Stimulated activated CD8-positive, alpha-beta memory T cell treated with anti-CD3 and anti-CD28 coated beads, Interleukin-12 subunit alpha, Interleukin-12 subunit beta, amount 100 ng/mL, for 4 hours (primary cell): ENCODE measurements around the gene SLC9A9.
"Not testable (repeated sequence)": the region's sequence is repeated elsewhere in the genome, so short reads cannot be mapped to it uniquely, and the experiment has no call there.

Experiments
- DNase-seq: peaks from one replicate; pipeline ENCODE4 v3.0.0-alpha.2; 2020; ENCODE audit warnings: low read depth

Gene SLC9A9

DNA sequence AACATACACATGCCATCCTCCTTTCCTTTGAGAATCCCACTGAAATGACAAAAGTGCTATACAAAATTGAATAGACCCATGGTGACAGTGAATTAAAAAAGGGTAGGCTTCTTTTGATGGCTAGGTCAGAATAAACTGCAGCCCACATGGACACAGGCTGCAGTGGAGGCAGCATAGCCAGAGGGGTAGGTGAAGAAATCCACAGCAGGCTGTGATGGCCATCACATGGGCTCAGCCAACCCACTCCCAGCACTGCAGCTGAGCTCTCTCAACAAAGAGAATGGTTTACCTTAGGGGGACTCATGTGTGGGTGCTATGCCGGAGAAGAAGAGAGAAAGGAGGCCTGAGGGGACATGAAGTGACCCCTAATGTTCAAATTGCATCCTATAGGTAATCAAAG is 397.6 kb downstream of the SLC9A9 start:
- DNase-seq = no peak

DNA sequence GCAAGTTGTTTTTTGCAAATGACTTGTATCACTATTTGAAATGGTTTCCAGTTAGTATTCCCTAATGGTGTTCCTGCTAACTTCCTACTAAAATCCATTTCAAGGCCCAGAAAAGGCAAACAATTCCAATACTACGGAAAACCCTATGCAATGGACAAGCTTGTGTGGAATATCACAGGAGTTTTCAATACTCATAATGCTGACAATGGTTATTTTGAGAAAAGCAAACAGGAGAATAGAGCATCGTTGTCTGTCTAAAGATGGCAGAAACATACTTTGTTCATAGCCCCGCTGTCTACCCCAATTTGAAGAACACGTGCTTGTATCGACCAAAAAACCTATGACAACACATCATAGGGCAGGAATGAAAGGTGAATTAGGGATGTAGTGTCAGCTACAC is 400.8 kb downstream of the SLC9A9 start:
- no peak for DNase-seq

DNA sequence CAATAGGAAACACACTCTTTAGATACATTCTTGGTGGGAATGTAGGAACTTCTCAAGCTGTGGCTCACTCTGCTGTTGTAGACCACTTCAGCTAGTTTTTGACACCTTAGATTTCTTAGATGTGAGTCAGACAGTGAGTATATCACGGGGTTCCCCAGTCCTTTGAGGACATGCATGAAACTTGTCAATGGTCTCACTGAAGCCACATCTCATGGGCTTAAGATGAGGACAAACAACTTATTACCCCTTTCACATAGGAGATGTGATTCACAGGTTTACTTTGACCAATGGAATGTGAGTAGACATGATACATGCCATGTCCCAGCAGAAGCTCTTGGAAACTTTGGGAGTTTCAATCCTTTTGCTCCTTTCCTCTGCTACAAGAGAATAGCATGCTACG is 403.1 kb downstream of the SLC9A9 start:
- no peak for DNase-seq

DNA sequence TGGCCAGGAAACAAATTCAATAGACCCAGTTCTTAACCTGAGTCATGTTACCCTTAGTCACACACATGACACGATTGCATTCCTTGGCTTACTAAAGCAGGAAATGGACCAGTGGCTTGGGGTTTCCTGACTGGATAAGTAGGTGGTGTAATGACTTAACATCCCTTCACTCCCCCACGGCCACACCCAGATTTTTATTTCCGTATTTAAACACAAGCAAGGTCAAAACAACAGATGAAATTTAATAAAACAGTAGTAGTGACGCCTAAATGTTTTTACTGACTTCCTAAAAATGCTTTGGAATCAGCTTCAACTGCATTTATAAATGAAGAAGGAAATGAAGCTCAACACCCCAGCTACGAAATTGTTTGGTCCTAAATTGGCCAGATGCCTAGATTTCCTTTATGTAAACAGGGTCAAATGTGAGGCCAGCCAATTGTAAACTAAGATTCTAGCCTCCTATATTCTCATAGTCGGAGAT is 404.4 kb downstream of the SLC9A9 start:
- DNase-seq = no peak

DNA sequence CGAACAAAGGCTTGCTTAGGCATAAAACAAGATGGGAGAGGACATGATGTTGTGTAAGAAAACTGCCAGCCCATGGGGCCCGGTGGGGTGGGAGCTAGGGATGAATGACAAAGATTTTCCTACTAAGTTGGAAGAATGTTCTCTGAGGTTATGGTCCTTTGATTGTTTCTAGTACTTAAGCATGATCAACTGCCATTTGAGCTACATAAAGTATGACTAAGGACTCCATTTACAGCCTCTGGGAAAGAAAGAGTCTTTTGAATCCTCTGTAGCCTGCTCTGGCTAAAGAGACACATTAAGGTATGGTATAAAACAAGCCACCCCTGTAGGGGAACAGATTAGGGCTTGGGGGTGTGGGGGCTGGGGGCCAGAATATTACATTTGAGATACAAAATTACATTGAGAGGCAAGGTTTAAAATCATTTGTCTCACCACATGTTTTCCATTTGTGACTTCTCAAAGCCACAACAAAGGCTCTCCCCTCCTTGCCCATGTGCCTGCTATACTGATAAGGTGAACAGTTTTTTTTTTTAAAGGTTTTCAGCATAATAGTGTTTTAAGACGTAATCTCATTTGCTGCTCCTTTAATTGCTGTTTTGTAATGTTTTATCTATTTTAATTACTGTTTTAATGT is 405.3 kb downstream of the SLC9A9 start:
- no peak for DNase-seq

DNA sequence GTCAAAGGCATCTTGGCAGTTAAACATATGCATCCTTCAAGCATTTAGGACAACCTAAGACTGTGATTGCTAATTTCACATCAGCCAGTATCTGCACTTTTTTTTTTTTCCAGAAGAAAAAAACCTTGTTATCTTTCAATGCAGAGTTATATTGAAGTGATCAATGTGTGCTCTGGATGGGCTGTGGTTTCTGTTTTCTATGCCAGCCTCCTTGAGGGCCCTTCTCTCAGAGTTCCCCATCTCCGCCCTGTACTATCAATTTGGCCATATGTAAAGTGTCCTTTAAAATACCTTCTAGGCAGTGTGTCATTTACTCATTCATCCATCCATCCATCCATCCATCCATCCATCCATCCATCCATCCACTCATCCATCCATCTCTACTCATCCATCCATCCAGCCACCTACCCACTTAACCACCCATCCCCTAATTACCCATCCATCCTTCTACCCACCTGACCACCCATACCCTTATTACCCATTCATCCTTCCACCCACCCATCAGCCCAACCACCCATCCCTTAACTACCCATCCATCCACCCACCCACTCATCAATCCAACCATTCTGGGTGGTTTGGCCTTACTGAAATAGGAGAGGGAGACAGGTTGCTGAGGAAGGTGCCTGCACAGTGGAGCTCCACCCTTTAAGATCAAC is 406.6 kb downstream of the SLC9A9 start:
- no peak for DNase-seq

DNA sequence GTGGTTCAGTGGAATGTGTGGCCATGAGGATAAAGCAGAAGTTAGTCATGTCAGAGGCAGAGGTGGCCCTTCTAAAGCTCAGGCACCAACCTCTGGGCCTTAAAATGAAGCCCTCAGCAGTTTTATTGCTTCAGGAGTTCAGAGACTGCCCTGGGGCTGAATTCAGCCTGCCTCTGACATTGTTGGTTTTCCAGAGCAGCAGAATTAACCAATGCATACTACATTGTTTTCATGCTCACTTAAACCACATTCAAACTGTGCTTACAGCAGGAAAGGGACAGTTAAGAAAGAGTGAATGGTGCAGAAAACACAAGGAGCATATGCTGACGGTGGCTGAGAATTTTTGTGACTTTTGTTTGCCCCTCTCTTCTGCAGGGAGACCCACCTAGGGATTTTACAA is 408.5 kb downstream of the SLC9A9 start:
- no peak for DNase-seq

DNA sequence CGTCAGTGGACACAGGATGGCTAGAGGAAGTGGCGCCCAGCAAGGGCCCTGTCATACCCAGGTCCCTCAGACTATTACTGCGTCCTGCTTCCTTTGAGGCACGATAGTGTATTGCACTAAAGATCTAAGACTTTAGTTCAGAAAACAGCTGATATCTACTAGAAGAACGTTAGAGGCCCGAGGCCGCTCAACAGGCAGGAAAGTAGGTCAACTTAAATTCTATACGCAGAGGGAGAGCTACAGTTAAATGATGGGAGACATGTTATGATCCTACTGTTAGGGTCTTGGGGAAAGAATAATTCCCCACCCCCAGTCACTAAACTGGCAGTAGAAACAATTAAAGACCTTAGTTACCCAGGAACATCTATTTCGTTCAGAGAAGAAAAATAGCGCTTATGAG is 410.9 kb downstream of the SLC9A9 start:
- no peak for DNase-seq

DNA sequence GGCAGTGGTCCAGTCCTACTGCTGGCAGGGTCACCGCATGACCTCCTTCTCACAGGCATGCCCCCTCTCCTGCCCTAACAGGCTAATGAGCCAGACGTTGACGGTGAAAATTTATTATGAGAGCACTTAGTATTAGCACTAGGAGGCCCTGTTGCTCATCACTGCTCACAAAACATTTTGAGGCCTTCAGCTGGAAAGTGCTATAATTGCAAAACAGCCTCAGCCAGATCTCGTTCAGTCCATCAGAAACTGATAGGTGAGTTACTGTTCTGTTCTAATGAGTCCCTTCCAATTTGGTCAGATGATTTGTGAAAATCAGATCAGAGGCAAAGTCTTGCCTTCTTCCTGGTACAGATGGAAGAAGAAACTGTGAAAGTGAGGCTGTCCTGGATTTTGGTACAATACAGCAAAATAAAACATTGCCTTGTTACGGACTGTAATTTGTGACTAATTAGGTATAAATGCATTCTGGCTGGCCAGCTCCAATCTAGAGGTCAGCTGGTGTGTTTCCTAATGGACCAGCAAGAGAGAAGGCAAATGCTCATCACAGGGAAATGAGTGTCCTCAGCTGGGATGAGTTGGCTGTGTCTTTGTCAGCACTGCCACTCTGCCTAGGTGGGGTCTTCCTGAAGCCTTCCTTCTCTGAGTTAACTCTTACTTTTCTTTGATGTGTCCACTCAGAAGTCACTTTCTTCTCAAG is 411.9 kb downstream of the SLC9A9 start:
- DNase-seq = no peak

DNA sequence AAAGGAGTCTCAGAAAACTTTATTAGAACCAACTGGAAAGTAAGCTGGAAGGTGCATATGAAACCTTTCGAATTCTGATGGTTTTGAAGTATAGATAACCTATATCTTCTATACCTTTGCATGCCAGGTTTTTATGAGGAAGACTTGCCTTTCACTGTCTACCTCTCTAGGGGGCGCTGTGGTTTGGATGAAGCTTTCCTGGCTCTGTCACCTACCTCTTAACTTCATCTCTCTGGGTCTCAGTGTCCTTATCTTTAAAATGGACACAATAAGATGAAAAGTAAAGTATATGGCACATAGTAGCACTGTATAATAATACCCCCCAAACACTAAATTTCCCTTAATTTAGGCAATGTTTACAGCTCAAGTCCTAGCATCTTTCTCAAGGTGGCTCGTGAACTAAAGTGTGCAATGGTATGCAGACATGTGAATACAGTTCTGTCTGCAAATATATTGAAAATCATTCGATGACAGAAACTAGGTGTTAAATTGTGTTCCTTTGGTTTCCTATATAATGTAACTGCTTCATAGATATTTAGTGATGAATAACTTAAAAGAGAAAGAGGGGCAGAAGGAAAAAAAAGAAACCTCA is 414.4 kb downstream of the SLC9A9 start:
- no peak for DNase-seq

DNA sequence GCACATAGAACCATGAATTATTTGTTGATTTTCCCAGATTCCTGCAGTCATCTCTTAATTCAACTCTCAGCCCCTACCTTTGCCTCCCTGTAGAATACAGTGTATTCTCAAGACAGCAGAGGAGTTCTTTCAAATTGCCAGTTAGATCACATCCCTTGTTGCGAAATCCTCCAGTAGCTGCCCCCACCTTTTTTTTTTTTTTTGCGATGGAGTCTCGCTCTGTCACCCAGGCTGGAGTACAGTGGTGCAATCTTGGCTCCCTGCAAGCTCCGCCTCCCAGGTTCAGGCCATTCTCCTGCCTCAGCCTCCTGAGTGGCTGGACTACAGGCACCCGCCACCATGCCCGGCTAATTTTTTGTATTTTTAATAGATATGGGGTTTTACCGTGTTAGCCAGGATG is 417.0 kb downstream of the SLC9A9 start:
- not testable (repeated sequence) for DNase-seq

DNA sequence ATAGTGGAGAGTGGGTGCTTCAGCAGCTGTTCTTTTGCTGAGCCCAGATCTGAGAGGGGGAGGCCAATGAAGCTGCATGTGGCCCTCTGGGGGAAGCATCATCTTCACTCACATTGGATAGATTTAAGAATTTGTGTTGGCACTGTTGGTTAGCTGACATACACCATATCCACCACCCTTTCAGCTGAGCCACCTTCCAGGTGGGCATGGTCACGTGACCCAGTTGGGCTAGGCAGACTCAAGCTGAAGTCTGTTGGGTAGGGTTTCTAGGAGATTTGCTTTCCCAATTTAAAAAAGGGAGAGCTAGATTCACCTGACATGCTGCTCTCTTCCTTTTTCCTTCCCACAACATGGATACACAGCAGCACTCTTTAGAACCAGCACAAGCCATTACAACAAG is 417.7 kb downstream of the SLC9A9 start:
- no peak for DNase-seq

DNA sequence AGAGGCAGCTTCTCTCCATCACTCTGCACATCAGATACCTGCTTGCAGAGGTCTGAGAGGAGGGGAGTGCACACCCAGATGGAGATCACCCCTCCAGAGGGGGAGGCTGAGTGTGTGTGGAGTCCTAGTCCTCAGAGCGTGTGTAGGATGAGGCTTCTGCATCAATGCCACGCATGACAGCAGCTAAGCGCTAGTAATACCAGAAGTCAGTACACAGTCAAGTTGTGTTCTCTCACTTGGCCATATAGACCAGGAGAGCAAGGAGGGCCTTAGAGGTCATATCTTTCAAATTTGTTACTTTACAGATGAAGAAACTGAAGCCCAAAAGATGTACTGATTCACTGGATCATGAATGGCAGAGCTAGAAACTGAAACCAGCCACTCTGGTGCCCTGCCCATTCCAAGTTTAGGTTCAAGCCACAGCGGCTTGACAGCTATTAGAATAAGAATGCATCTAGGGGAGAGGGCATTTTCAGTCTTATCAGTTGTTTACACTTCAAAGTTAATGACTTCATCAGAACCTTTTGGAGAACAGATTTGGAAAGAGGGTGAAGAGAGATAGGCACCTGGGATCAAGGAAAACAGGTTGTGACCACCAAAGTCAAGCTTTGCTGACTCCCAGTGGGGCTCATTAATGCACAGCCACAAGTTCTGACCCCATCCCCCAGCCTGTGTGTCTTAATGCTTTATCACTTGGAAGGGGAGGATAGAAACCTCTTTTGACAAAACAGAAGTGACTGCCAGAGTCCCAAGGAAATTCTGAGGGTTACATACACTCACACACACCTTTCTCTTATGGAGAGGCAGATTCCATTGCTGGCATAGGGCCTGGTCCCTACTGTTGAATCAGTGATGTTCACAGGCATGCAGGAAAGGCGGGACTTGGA is 418.4 kb downstream of the SLC9A9 start:
- DNase-seq = no peak

DNA sequence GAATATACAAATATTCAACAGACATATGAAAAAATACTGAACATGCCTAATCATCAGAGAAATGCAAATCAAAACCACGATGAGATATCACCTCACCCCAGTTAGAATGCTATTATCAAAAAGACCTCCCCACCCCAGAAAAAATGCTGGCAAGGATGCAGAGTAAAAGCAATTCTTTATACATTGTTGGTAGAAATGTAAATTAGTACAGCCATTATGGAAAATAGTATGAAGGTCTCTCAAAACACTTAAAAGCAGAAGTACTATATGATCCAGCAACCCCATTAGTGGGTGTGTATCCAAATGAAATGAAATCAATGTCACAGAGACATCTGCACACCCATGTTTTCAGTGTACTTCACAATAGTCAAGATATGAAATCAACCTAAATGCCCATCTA is 420.0 kb downstream of the SLC9A9 start:
- DNase-seq = no peak

DNA sequence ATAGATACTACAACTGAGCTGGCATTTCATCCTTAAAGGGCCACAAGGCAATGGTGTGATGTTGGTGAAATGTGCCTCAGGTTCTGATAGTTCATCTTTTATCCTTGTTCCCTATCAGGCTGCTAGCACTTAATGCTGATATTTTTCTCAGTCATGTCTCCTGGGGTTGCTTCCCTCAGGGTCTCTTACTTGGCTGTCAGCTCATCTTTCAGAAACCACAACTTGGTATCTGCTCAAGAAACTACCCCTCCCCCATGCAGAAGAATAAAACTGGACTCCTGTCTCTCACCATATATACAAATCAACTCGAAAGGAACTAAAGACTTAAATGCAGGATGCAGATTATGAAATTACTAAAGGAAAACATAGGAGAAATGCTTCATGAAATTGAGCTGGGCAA is 420.6 kb downstream of the SLC9A9 start:
- DNase-seq = no peak

DNA sequence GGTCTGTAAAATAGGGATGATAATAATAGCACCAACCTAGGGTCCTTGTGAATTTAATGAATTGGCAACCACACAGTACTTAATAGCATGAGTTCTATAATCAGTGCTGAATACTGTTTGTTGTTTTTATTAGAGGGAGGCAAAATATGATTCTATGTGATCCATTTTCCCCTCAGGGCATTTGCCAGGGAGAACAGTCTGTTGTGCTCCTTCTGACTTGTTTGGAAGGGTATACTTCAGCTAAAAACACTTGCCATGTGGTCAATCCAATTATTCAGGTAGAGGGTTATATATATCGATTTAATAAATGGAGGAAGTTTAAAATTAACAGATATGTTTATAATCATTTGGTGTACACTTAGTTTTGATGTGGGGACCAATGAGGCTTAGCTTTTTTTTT is 423.4 kb downstream of the SLC9A9 start:
- no peak for DNase-seq

DNA sequence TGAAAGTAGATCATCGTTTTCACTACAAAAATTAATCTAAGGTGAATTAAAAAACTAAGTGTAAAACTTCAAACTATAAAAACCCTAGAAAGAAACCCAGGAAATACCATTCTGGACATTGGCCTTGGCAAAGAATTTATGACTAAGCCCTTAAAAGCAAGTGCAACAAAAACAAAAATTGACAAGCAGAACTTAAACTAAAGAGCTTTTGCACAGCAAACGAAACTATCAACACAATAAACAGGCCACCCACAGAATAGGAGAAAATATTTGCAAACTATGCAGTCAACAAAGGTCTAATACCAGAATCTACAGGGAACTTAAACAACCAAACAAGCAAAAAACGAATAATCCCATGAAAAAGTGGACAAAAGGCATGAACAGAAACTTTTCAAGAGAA is 426.7 kb downstream of the SLC9A9 start:
- DNase-seq = no peak

DNA sequence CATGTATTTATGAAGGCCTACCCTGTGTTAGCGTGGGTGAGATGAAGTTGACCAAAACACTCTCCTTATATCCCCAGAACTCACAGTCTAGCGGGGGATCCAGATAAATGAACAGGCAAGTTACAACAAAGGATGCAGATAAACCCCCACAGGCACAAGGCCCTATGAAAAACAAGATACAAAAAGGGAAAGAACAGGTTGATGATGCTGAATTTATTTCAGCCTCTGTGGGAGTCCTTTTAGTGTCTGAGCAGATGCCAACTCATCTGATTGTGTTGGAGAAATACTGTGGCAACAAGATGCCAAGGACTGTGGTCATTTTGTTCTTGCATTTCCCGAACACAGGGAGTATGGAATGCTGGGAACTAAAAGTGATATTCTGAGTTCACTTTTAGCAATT is 428.7 kb downstream of the SLC9A9 start:
- DNase-seq = no peak

DNA sequence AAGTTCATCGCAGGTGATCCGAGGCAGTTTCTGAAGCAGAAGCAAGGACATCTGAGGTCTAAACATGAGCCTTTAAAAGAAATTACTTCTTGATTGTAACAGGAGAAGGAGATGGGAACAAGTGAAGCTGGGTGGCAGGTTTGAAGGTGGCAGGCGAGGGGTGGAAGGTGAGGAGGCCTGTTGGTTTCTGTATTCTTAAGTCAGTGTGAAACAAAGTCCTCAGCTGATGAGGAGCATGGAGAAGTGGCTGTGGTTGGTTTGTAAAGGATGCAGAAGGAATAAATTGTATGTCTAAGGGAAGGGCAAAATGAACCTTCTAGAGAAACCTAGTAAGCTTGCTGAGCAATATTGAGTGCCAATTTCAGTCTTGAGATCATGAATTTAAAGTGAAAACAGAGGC is 429.9 kb downstream of the SLC9A9 start:
- no peak for DNase-seq

DNA sequence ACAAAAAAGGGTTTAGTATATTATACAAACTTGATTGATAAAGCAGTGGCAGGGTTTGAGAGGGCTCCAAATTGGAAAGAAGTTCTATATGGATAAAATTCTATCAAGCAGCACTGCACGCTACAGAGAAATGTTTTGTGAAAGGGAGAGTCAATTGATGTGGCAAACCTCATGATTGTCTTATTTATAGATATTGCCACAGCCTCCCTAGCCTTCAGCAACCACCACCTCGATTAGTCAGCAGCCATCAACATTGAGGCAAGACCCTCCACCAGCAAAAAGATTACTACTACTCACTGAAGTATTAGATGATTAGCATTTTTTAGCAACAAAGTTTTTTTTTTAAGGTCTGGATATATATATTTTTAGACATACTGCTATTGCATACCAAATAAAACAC is 432.0 kb downstream of the SLC9A9 start:
- DNase-seq = no peak

DNA sequence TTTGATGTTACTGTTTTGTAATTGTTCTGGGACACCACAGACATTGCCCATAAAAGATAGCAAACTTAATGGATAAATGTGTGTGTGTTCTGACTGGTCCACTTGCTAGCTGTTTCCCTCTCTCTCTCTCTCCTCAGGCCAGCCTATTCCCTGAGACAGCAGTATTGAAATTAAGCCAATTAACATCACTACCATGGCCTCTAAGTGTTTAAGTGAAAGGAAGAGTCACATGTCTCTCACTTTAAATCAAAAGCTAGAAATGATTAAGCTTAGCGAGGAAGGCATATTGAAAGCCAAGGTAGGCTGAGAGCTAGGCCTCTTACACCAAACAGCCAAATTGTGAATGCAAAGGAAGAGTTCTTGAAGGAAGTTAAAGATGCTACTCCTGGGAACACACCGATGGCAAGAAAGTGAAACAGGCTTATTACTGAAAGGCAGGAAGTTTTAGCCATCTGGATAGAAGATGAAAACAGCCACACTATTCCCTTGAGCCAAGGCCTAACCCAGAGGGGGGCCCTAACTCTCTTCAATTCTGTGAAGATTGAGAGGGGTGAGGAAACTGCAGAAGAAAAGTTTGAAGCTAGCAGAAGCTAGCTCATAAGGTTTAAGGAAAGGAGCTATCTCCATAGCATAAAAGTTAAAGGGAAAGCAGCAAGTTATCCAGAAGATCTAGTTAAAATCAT is 433.6 kb downstream of the SLC9A9 start:
- DNase-seq = no peak

DNA sequence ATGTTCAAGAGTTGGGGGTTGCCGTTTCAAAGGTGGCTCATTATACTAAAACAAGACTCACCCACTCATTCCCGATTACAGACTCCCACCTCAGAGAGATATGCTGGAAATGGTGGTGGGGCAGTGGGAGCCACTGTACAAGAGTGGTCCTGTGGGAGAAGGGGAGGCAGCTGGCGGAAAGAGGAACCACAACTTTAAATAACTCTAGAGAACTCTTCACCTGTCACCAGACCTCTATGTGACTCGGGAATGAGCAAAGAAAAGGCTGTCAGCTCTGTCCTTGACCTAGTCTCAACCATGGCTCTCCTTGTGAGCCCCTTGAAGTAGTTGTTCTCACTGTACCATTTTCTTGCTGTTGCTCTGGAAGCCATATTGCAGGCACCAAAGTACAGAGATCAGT is 434.9 kb downstream of the SLC9A9 start:
- no peak for DNase-seq
